ENCODE results near the gene MIA2.
"Not testable (repeated sequence)": the region's sequence is repeated elsewhere in the genome, so short reads cannot be mapped to it uniquely, and the experiment has no call there.

DNA sequence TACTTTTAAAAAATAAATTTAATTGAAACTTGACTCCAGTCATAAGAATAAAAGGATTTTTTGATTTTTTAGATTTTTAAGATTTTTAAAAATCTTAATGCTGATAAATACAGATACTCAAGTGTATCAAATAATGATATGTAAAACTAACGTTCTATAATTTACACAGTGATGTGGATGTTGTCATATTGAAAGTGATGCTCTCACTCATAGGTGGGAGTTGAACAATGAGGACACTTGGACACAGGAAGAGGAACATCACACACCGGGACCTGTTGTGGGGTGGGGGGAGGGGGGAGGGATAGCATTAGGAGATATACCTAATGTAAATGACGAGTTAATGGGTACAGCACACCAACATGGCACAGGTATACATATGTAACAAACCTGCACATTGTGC lies 66.7 kb downstream of the MIA2 start:
- TF ChIP-seq, protein P1, sequence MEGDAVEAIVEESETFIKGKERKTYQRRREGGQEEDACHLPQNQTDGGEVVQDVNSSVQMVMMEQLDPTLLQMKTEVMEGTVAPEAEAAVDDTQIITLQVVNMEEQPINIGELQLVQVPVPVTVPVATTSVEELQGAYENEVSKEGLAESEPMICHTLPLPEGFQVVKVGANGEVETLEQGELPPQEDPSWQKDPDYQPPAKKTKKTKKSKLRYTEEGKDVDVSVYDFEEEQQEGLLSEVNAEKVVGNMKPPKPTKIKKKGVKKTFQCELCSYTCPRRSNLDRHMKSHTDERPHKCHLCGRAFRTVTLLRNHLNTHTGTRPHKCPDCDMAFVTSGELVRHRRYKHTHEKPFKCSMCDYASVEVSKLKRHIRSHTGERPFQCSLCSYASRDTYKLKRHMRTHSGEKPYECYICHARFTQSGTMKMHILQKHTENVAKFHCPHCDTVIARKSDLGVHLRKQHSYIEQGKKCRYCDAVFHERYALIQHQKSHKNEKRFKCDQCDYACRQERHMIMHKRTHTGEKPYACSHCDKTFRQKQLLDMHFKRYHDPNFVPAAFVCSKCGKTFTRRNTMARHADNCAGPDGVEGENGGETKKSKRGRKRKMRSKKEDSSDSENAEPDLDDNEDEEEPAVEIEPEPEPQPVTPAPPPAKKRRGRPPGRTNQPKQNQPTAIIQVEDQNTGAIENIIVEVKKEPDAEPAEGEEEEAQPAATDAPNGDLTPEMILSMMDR (conservative IDR thresholded peaks at IDR 0.05; ENCODE audit: low read depth, low read length), result not testable (repeated sequence)
- not testable (repeated sequence) for TF ChIP-seq EZH2 (IDR thresholded peaks at IDR 0.05; ENCODE audit: low read length, unreplicated experiment); EZH2phosphoT487 (IDR thresholded peaks at IDR 0.05; ENCODE audit: borderline replicate concordance, low read length)

Data from PC-3 (cell line).